HEK293 (cell line): ENCODE results near the gene AHCYL2.

ENCODE experiments used
- SALL2 ChIP-seq: fragments of 450-650 bp; formaldehyde crosslinking; IDR thresholded peaks from 2 replicates; pipeline ENCODE4 v1.5.0; 2017; ENCODE audit warnings: missing biosample characterization, mild to moderate bottlenecking, missing genetic modification characterization, borderline replicate concordance
- ZNF624 ChIP-seq: fragments of 450-650 bp; formaldehyde crosslinking; IDR thresholded peaks from 2 replicates; pipeline ENCODE4 v1.5.1; 2017; ENCODE audit warnings: missing biosample characterization, missing genetic modification characterization
- TF ChIP-seq, protein P1 (sequence below): fragments of 450-650 bp; formaldehyde crosslinking; IDR thresholded peaks from 2 replicates; pipeline ENCODE4 v1.5.1; 2016; ENCODE audit warnings: missing biosample characterization, missing genetic modification characterization

DNA sequence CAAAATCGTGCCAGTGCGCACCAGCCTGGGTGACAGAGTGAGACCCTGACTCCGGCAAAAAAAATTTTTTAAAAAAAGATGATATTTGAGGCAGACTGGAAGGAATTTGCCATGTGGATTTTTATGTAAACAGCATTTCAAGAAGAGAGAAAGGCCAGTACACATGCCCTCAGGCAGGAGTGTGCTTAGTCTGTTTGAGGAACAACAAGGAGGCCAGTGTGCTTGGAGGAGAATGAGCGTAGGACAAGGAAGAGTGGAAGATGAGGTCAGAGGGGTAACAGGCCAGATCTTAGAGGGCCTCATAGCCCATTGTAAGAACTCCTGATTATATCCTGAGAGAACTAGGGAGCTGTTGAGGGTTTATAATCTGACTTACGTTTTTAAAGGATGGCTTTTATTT lies 192.2 kb downstream of the AHCYL2 start:
- TF ChIP-seq, protein P1, sequence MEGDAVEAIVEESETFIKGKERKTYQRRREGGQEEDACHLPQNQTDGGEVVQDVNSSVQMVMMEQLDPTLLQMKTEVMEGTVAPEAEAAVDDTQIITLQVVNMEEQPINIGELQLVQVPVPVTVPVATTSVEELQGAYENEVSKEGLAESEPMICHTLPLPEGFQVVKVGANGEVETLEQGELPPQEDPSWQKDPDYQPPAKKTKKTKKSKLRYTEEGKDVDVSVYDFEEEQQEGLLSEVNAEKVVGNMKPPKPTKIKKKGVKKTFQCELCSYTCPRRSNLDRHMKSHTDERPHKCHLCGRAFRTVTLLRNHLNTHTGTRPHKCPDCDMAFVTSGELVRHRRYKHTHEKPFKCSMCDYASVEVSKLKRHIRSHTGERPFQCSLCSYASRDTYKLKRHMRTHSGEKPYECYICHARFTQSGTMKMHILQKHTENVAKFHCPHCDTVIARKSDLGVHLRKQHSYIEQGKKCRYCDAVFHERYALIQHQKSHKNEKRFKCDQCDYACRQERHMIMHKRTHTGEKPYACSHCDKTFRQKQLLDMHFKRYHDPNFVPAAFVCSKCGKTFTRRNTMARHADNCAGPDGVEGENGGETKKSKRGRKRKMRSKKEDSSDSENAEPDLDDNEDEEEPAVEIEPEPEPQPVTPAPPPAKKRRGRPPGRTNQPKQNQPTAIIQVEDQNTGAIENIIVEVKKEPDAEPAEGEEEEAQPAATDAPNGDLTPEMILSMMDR: no peak
- no peak for TF ChIP-seq SALL2 (tag by site-specific recombination)
- TF ChIP-seq ZNF624 (tag by site-specific recombination): no peak
